Activated CD4-positive, CD25-positive, alpha-beta regulatory T cell (primary cell): ENCODE measurements around the gene MEGF6.

ENCODE experiments used
- DNase-seq, 4 experiments: peaks; one replicate each; lab custom pipeline; 2025; lab: John Stamatoyannopoulos, UW

Gene MEGF6

GRCh38 chr1:3483380-3483779, 127.9 kb downstream of the MEGF6 start:
- DNase-seq, result no peak

- no peak for DNase-seq
Measured at GRCh38 chr1:3482378-3482849, 128.9 kb downstream of the MEGF6 start.

- no peak for DNase-seq
Measured at GRCh38 chr1:3481836-3482375, 129.4 kb downstream of the MEGF6 start.

GRCh38 chr1:3481046-3481445, 130.3 kb downstream of the MEGF6 start:
- DNase-seq, result no peak

- no peak for DNase-seq
Measured at GRCh38 chr1:3480369-3480719, 131.0 kb downstream of the MEGF6 start.

- no peak for DNase-seq
Measured at GRCh38 chr1:3479511-3480368, 131.6 kb downstream of the MEGF6 start.

- DNase-seq, result no peak
Measured at GRCh38 chr1:3478187-3478586, 133.1 kb downstream of the MEGF6 start.

GRCh38 chr1:3477241-3477995, 133.9 kb downstream of the MEGF6 start:
- DNase-seq, result peak in 1 of 4 experiments; percentile 9

- DNase-seq, result no peak
Measured at GRCh38 chr1:3476666-3477065, 134.6 kb downstream of the MEGF6 start.

- DNase-seq, result no peak
Measured at GRCh38 chr1:3475839-3476573, 135.3 kb downstream of the MEGF6 start.

GRCh38 chr1:3474421-3474820, 136.9 kb downstream of the MEGF6 start:
- DNase-seq, result no peak

- no peak for DNase-seq
Measured at GRCh38 chr1:3474016-3474415, 137.3 kb downstream of the MEGF6 start.

- DNase-seq, result no peak
Measured at GRCh38 chr1:3473381-3473844, 137.9 kb downstream of the MEGF6 start.

GRCh38 chr1:3472906-3473305, 138.4 kb downstream of the MEGF6 start:
- no peak for DNase-seq

- DNase-seq, result no peak
Measured at GRCh38 chr1:3472088-3472850, 139.0 kb downstream of the MEGF6 start.

- DNase-seq, result no peak
Measured at GRCh38 chr1:3471356-3472087, 139.8 kb downstream of the MEGF6 start.

- DNase-seq, result no peak
Measured at GRCh38 chr1:3470650-3471355, 140.5 kb downstream of the MEGF6 start.

- DNase-seq, result no peak
Measured at GRCh38 chr1:3469849-3470649, 141.3 kb downstream of the MEGF6 start.
